Parathyroid adenoma (tissue), 2 donors: ENCODE data around the gene SNAI3.

Experiments used
- H2AFZ ChIP-seq: fragments of 300-600 bp; sonication (generic); one replicate; pipeline ENCODE4 v1.7.0; 2017; ENCODE audit warnings: antibody characterized with exemption, mild to moderate bottlenecking
- H3K27ac ChIP-seq: fragments of 300-600 bp; sonication (generic); one replicate; pipeline ENCODE4 v1.7.0; 2017
- H3K27me3 ChIP-seq: fragments of 300-600 bp; sonication (generic); one replicate; pipeline ENCODE4 v1.7.0; 2017; ENCODE audit warnings: low read length; ENCODE audit not compliant: control insufficient read depth, insufficient read depth
- H3K36me3 ChIP-seq: fragments of 300-600 bp; sonication (generic); one replicate; pipeline ENCODE4 v1.7.0; 2017; ENCODE audit warnings: low read length; ENCODE audit not compliant: control insufficient read depth, insufficient read depth
- H3K4me1 ChIP-seq: fragments of 300-600 bp; sonication (generic); one replicate; pipeline ENCODE4 v1.7.0; 2017; ENCODE audit warnings: control low read depth
- H3K4me2 ChIP-seq: fragments of 300-600 bp; sonication (generic); one replicate; pipeline ENCODE4 v1.7.0; 2017; ENCODE audit warnings: low read length
- H3K4me3 ChIP-seq: fragments of 300-600 bp; sonication (generic); one replicate; pipeline ENCODE4 v1.7.0; 2017; ENCODE audit warnings: low read depth, low read length
- H3K79me2 ChIP-seq: fragments of 300-600 bp; sonication (generic); one replicate; pipeline ENCODE4 v1.7.0; 2017; ENCODE audit warnings: control low read depth
- H3K9ac ChIP-seq: fragments of 300-600 bp; sonication (generic); one replicate; pipeline ENCODE4 v1.7.0; 2017; ENCODE audit warnings: mild to moderate bottlenecking
- H3K9me3 ChIP-seq: fragments of 300-600 bp; sonication (generic); one replicate; pipeline ENCODE4 v1.7.0; 2017; ENCODE audit warnings: low read length; ENCODE audit not compliant: control insufficient read depth
- CTCF ChIP-seq: fragments of 300-600 bp; sonication (generic); IDR thresholded peaks from one replicate; pipeline ENCODE4 v1.7.0; 2017; ENCODE audit warnings: antibody characterized with exemption, mild to moderate bottlenecking
- donor health status: primary hyperparathyroidism.

The SNAI3 gene

GRCh38 chr16:88640498-88641247 is 45.6 kb downstream of the SNAI3 start:
- H3K4me3 ChIP-seq = no peak overlapping the region
- H3K79me2 ChIP-seq = no peaks in the 10 kb centered on the region
- H3K4me1 ChIP-seq = no peaks in the 10 kb centered on the region
- no peak overlapping the region for H3K4me2 ChIP-seq
- H3K36me3 ChIP-seq = no peaks in the 10 kb centered on the region
- H3K9me3 ChIP-seq = no peaks in the 10 kb centered on the region
- no peak for TF ChIP-seq CTCF
- no peak overlapping the region for H2AFZ ChIP-seq
- H3K9ac ChIP-seq = no peak overlapping the region
- no peak overlapping the region for H3K27ac ChIP-seq
- no peaks in the 10 kb centered on the region for H3K27me3 ChIP-seq

GRCh38 chr16:88640039-88640495 is 46.2 kb downstream of the SNAI3 start:
- no peak overlapping the region for H3K4me2 ChIP-seq
- no peaks in the 10 kb centered on the region for H3K4me1 ChIP-seq
- no peak overlapping the region for H3K27ac ChIP-seq
- H2AFZ ChIP-seq = no peak overlapping the region
- no peaks in the 10 kb centered on the region for H3K79me2 ChIP-seq
- no peak for TF ChIP-seq CTCF
- no peak overlapping the region for H3K4me3 ChIP-seq
- H3K36me3 ChIP-seq = no peaks in the 10 kb centered on the region
- H3K9me3 ChIP-seq = no peaks in the 10 kb centered on the region
- H3K9ac ChIP-seq = no peak overlapping the region
- no peaks in the 10 kb centered on the region for H3K27me3 ChIP-seq

- H3K27me3 ChIP-seq = no peaks in the 10 kb centered on the region
- H3K4me2 ChIP-seq = no peak overlapping the region
- no peak overlapping the region for H3K27ac ChIP-seq
- H3K4me1 ChIP-seq = no peaks in the 10 kb centered on the region
- no peak overlapping the region for H3K9ac ChIP-seq
- no peak overlapping the region for H3K4me3 ChIP-seq
- H3K36me3 ChIP-seq = no peaks in the 10 kb centered on the region
- no peaks in the 10 kb centered on the region for H3K79me2 ChIP-seq
- H3K9me3 ChIP-seq = no peaks in the 10 kb centered on the region
- no peak for TF ChIP-seq CTCF
- H2AFZ ChIP-seq = no peak overlapping the region
These were observed 46.9 kb downstream of the SNAI3 start for GRCh38 chr16:88639231-88640038.

GRCh38 chr16:88638323-88639230 is 47.7 kb downstream of the SNAI3 start, which contains the start of gene IL17C:
Gene IL17C (plus strand): TSS chr16:88638572. CDS start chr16:88638642, 70 bp downstream.
- Histone ChIP-seq H3K4me1 (no peaks in the 10 kb centered on the region), H3K27ac (no peak within 1 kb of the TSS), H3K9me3 (no peaks in the 10 kb centered on the region), H3K79me2 (no peaks in the 10 kb centered on the region), H3K9ac (no peak within 1 kb of the TSS), H3K27me3 (no peaks in the 10 kb centered on the region), H3K4me3 (no peak within 1 kb of the TSS), H3K4me2 (no peak within 1 kb of the TSS), H2AFZ (no peak within 1 kb of the TSS), H3K36me3 (no peaks in the 10 kb centered on the region)
- TF ChIP-seq CTCF = no peak
